ENCODE results near the gene STIMATE.

DNA sequence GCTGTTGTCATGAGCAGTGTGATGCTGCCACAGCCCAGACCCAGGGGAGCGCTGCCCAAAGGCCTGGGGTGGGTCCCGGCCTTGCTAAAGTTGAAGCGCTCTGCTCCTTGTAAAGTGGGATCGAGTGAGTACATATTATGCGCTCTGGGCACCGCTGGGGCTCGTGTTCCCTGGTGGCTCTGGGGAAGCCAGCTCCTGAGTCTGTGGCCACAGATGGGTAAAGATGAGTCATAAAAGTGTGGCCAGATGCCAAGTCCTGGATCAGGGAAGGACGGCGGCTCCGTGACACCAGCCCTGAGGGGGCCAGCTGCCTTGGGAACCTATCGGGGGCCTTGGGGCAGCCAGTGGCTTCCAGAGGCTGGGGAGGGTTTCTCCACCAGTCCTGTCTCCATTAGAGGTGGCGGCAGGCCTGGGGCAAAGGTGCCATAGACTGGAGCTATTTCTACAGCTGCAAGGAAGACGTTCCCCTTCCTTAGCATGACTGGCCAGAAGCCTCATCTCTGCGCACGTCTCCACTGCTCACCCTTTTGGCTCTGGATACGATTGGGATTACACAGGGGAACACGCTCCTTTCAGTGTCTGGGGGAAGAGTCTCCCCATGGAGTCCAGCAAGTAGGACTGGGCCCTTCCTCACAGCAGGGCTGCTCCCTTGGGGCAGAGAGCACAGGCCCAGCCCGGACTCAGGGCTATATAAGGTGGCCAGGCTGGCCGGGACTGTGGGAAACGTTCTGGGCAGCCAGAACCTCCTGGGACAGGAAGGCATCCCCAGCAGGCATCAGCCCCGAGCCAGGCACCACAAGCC lies 65.6 kb downstream of the STIMATE start:
- no peak for TF ChIP-seq POLR2A (IDR thresholded peaks at IDR 0.05)
- TF ChIP-seq, protein P1, sequence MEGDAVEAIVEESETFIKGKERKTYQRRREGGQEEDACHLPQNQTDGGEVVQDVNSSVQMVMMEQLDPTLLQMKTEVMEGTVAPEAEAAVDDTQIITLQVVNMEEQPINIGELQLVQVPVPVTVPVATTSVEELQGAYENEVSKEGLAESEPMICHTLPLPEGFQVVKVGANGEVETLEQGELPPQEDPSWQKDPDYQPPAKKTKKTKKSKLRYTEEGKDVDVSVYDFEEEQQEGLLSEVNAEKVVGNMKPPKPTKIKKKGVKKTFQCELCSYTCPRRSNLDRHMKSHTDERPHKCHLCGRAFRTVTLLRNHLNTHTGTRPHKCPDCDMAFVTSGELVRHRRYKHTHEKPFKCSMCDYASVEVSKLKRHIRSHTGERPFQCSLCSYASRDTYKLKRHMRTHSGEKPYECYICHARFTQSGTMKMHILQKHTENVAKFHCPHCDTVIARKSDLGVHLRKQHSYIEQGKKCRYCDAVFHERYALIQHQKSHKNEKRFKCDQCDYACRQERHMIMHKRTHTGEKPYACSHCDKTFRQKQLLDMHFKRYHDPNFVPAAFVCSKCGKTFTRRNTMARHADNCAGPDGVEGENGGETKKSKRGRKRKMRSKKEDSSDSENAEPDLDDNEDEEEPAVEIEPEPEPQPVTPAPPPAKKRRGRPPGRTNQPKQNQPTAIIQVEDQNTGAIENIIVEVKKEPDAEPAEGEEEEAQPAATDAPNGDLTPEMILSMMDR (IDR thresholded peaks at IDR 0.05): no peak
